Dendritic cell treated with granulocyte-macrophage colony-stimulating factor and Interleukin-4, amounts not matched to agents 40 ng/mL and 50 ng/mL, for 4 days (primary cell): ENCODE measurements around the gene KRT35.

ENCODE experiments used
- H3K27ac Mint-ChIP-seq: one replicate; pipeline ENCODE4 v1.8.0; 2022; ENCODE audit warnings: mild to moderate bottlenecking, mixed read lengths
- H3K27me3 Mint-ChIP-seq: one replicate; pipeline ENCODE4 v1.8.0; 2022; ENCODE audit warnings: mild to moderate bottlenecking, mixed read lengths
- H3K36me3 Mint-ChIP-seq: one replicate; pipeline ENCODE4 v1.8.0; 2022; ENCODE audit warnings: low read depth, mixed read lengths
- H3K4me1 Mint-ChIP-seq: one replicate; pipeline ENCODE4 v1.8.0; 2022; ENCODE audit warnings: low read depth, mixed read lengths
- H3K4me3 Mint-ChIP-seq: one replicate; pipeline ENCODE4 v1.8.0; 2022; ENCODE audit warnings: mild to moderate bottlenecking, moderate library complexity, mixed read lengths
- H3K9me3 Mint-ChIP-seq: one replicate; pipeline ENCODE4 v1.8.0; 2022; ENCODE audit warnings: mixed read lengths
- intact Hi-C: fragments of 100-400 bp; cut with micrococcal nuclease; formaldehyde crosslinking; loops from one replicate; pipeline ENCODE4 v1.15.0; 2022

The KRT35 gene

DNA sequence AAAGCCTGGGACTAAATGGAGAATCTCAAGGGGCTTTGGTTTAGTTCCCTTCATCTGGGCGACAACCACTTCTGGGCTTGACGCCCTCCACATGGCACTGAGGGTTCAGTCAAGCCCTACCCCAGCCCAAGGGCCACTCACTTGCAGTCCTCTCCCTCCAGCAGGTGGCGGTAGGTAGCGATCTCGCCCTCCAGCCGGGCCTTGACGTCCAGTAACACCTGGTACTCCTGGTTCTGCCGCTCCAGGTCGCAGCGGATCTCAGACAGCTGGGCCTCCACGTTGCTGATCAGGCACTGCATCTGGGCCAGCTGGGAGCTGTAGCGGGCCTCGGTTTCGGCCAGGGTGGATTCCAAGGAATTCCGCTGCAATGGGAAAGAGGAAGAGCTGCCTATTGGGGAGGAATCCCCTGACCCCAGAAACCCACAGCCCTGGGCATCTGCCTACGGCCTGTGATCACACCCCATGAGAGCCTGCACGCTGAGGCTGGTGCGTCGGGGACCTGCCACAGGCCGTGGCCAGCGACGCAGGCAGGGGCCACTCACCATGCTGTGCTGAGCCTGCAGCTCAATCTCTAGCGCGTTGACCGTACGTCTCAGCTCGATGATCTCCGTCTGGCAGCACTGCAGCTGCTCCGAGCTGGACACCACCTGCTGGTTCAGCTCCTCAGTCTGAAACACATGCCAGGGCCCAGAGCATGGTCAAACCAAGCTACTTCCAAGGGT lies 6.0 kb upstream of the KRT35 start:
- intact Hi-C loops: loop anchor here (5.0 kb wide), 1 partner anchor 175 kb away; no protein-coding TSS in a partner anchor
- Mint-ChIP-seq H3K4me1 (peaks cover 46% of the 10 kb centered on the region), H3K9me3 (no peaks in the 10 kb centered on the region), H3K27ac (no peak overlapping the region), H3K36me3 (no peaks in the 10 kb centered on the region), H3K4me3 (no peak overlapping the region), H3K27me3 (peaks cover 10% of the 10 kb centered on the region)

DNA sequence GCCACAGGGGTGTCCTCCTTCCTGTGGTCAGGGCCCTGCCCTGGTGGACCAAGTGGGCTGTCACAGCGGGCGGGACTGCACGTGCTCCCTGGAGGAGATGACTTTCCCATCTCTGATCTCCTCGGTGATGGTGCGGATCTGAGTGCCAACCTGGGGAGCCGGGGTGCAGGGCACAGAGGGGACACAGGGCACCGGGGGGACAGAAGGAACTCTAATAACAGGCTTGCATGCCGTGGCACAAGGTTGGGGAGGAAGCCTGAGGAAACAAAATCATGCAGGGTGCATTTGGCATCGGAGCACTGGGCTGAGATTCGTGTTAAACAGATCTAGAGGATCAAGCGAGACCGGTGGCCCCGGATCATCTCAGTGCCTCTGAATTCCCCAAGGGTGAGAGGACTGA lies 5.4 kb upstream of the KRT35 start:
- intact Hi-C loops: loop anchor here (5.0 kb wide), 1 partner anchor 176 kb away; no protein-coding TSS in a partner anchor
- no peaks in the 10 kb centered on the region for H3K9me3 Mint-ChIP-seq
- H3K4me3 Mint-ChIP-seq: no peak overlapping the region
- H3K36me3 Mint-ChIP-seq: no peaks in the 10 kb centered on the region
- H3K27ac Mint-ChIP-seq: no peak overlapping the region
- H3K4me1 Mint-ChIP-seq: peaks cover 39% of the 10 kb centered on the region
- H3K27me3 Mint-ChIP-seq: peaks cover 10% of the 10 kb centered on the region

- Mint-ChIP-seq H3K9me3 (no peaks in the 10 kb centered on the region), H3K4me3 (no peak overlapping the region), H3K27ac (no peak overlapping the region), H3K4me1 (peaks cover 30% of the 10 kb centered on the region), H3K36me3 (no peaks in the 10 kb centered on the region), H3K27me3 (peaks cover 10% of the 10 kb centered on the region)
- intact Hi-C loops: loop anchor here (5.0 kb wide), 1 partner anchor 177 kb away; no protein-coding TSS in a partner anchor
These were observed 4.3 kb upstream of the KRT35 start for GRCh38 chr17:41484920-41485904.

DNA sequence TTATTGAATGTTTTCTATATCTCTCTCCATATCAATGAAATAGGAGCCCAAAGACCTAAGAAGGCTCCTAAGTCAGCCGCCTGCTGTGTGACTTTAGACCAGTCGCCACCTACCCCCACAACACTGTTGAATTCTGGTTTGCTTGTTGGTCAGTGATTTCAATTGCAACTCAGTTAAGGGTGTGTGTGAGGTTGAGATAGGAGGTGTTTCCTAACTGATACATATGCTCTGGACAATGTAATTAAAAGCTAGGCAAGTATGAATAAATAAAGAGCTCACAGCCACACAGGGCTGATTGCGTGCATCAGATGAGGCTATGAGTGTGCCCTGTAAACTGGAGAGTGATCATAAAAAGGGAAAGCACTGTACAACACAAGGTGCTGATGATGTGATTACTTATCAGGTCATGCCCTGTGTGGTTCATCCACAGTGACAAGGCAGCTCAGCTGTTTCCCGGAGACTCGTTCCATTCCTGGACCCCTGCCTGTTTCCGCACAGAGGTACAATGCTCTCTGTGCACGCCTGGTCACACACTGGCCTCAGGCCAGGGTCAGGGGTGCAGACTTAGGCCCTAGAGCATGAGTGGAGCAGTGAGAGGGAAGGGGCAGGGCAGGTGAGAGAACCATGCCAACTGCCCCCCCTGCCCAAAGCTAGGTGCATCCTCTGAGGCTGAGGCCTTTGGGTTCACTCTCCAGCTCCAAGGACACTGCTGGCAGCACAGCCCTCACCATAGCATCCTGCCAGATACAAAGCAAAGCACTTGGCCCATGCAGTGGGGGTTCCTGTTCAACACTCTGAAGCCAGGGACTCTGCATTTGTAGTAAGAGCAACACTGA lies 3.3 kb upstream of the KRT35 start:
- H3K27ac Mint-ChIP-seq: no peak overlapping the region
- H3K36me3 Mint-ChIP-seq: no peaks in the 10 kb centered on the region
- no peak overlapping the region for H3K4me3 Mint-ChIP-seq
- intact Hi-C loops: no loop called here
- H3K27me3 Mint-ChIP-seq: peaks cover 10% of the 10 kb centered on the region
- H3K9me3 Mint-ChIP-seq: no peaks in the 10 kb centered on the region
- peaks cover 25% of the 10 kb centered on the region for H3K4me1 Mint-ChIP-seq

DNA sequence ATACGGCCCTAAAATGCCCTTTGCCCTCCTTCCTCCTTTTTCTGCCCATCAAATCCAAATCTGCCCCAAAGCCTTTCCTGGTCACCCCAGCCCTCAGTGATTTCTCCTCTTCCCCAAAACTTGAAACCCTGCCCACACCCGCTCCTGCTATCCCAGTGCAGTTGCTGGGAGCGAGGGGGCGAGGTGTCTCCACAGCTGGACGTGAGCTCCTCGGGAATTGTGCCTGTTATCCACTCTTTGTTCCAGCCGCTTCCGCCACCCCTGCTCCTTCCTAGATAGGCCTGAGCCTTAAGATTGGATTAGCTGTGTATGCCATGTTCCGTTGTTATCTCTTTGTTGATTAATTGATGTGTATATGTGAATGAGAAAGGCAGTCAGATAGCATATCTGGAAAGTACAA lies 2.6 kb upstream of the KRT35 start:
- intact Hi-C loops: no loop called here
- no peak overlapping the region for H3K27ac Mint-ChIP-seq
- H3K27me3 Mint-ChIP-seq: peaks cover 10% of the 10 kb centered on the region
- no peaks in the 10 kb centered on the region for H3K36me3 Mint-ChIP-seq
- H3K9me3 Mint-ChIP-seq: no peaks in the 10 kb centered on the region
- peaks cover 18% of the 10 kb centered on the region for H3K4me1 Mint-ChIP-seq
- H3K4me3 Mint-ChIP-seq: no peak overlapping the region

- intact Hi-C loops: no loop called here
- H3K27ac Mint-ChIP-seq: no peak overlapping the region
- H3K4me1 Mint-ChIP-seq: peaks cover 5% of the 10 kb centered on the region
- no peak overlapping the region for H3K4me3 Mint-ChIP-seq
- H3K9me3 Mint-ChIP-seq: no peaks in the 10 kb centered on the region
- H3K27me3 Mint-ChIP-seq: peaks cover 5% of the 10 kb centered on the region
- no peaks in the 10 kb centered on the region for H3K36me3 Mint-ChIP-seq
These were observed 370 bp downstream of the KRT35 start for GRCh38 chr17:41480581-41480980.

- no peaks in the 10 kb centered on the region for H3K9me3 Mint-ChIP-seq
- peaks cover 5% of the 10 kb centered on the region for H3K4me1 Mint-ChIP-seq
- no peak overlapping the region for H3K27ac Mint-ChIP-seq
- peaks cover 5% of the 10 kb centered on the region for H3K27me3 Mint-ChIP-seq
- H3K4me3 Mint-ChIP-seq: no peak overlapping the region
- intact Hi-C loops: no loop called here
- no peaks in the 10 kb centered on the region for H3K36me3 Mint-ChIP-seq
These were observed 815 bp downstream of the KRT35 start for GRCh38 chr17:41480136-41480535.

GRCh38 chr17:41478237-41478636 lies 2.7 kb downstream of the KRT35 start:
- no peaks in the 10 kb centered on the region for H3K9me3 Mint-ChIP-seq
- peaks cover 12% of the 10 kb centered on the region for H3K27me3 Mint-ChIP-seq
- H3K4me1 Mint-ChIP-seq: peaks cover 5% of the 10 kb centered on the region
- no peak overlapping the region for H3K4me3 Mint-ChIP-seq
- intact Hi-C loops: no loop called here
- H3K27ac Mint-ChIP-seq: no peak overlapping the region
- H3K36me3 Mint-ChIP-seq: no peaks in the 10 kb centered on the region

DNA sequence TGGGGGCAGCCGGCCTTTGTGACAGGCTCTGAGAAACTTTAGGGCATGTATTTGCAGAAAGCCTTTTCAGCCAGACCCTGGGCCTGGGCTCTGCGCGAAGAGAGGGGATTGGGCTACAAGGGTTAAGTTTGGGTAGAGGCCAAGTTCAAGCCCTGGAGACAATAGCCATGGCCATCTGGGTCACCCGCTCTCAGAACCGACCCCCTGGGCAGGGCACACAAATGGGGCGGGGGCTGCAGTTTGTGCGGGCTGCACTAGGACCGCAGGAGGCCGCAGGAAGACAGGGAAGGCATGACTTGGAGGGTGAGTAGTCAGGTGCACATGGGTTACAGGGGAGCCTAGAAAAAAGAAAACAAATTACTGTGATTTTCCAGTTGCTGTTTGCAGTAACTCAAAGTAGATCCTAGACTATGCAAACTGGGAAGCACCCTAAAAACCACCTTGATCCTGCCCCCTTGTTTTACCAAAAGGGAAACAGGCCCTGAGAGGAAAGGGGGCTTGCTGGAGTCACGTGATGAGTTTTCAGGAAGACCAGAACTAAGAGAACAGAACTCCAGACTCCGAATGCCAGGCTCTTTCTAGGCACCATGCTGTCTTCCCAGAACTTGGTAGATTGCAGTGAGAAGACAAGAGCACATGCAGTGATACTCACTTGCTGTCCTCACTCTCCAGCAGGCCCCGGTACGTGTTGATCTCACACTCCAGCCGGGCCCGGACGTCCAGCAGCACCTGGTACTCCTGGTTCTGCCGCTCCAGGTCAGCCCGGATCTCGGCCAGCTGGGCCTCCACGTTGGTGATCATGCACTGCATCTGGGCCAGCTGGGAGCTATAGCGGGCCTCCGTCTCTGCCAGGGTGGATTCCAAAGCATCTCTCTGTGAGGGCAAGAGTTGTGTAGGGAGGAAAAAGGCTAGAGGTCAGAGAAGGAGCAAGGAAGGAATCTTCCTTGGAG lies 3.8 kb downstream of the KRT35 start:
- H3K9me3 Mint-ChIP-seq: no peaks in the 10 kb centered on the region
- intact Hi-C loops: no loop called here
- peak overlapping the region; percentile 27 for H3K27ac Mint-ChIP-seq
- peaks cover 17% of the 10 kb centered on the region for H3K27me3 Mint-ChIP-seq
- H3K4me1 Mint-ChIP-seq: peaks cover 5% of the 10 kb centered on the region
- no peaks in the 10 kb centered on the region for H3K36me3 Mint-ChIP-seq
- no peak overlapping the region for H3K4me3 Mint-ChIP-seq

- H3K4me3 Mint-ChIP-seq: no peak overlapping the region
- H3K27ac Mint-ChIP-seq: no peak overlapping the region
- H3K27me3 Mint-ChIP-seq: peaks cover 20% of the 10 kb centered on the region
- no peaks in the 10 kb centered on the region for H3K9me3 Mint-ChIP-seq
- intact Hi-C loops: no loop called here
- no peaks in the 10 kb centered on the region for H3K36me3 Mint-ChIP-seq
- peaks cover 5% of the 10 kb centered on the region for H3K4me1 Mint-ChIP-seq
These were observed 5.5 kb downstream of the KRT35 start for GRCh38 chr17:41475421-41475820.

GRCh38 chr17:41474863-41475262 lies 6.1 kb downstream of the KRT35 start:
- Mint-ChIP-seq H3K27ac (no peak overlapping the region), H3K4me1 (peaks cover 2% of the 10 kb centered on the region), H3K36me3 (no peaks in the 10 kb centered on the region), H3K4me3 (no peak overlapping the region), H3K27me3 (peaks cover 20% of the 10 kb centered on the region), H3K9me3 (no peaks in the 10 kb centered on the region)
- intact Hi-C loops: no loop called here

DNA sequence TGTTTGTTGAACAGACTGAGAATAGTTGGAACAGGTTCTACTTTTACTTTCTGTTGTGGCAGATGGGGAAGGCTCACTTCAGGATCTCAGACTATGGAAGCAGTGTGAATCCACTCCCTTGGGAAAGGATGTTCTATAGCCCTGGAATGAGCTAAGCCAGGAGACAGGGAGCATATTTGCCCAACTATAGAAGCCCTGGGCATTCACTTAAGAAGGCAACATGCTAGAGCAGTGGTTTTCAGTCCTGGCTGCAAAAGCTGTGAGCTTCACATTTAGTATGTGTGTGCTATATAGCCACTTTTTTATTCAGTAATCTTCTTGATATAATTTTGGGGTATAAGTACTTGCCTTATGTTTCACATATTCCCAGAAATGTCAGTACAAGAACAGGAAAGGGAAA lies 12.6 kb downstream of the KRT35 start:
- H3K4me1 Mint-ChIP-seq: no peaks in the 10 kb centered on the region
- H3K27me3 Mint-ChIP-seq: peaks cover 20% of the 10 kb centered on the region
- no peaks in the 10 kb centered on the region for H3K9me3 Mint-ChIP-seq
- intact Hi-C loops: no loop called here
- no peak overlapping the region for H3K27ac Mint-ChIP-seq
- no peaks in the 10 kb centered on the region for H3K36me3 Mint-ChIP-seq
- H3K4me3 Mint-ChIP-seq: no peak overlapping the region

DNA sequence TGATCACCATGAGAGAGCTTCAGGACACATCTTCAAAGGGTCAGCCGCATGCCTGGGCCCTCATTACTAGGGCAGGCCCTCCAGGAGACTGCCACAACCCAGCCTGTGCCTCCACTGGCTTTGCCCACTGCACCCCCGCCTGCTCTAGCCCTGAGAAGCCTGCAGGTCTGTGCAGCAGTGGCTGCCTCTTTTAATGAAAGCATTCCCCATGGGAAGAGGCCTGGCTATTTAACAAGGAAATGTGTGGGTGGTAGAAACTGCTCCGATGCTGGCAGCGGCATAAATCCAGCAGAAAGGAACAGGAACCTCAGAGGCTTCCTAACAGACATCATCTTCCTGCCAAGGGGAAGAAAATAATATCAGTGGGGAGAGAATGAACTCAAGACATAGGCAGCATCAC lies 13.4 kb downstream of the KRT35 start:
- Mint-ChIP-seq H3K36me3 (no peaks in the 10 kb centered on the region), H3K27me3 (peaks cover 17% of the 10 kb centered on the region), H3K4me3 (no peak overlapping the region), H3K9me3 (no peaks in the 10 kb centered on the region), H3K27ac (no peak overlapping the region), H3K4me1 (no peaks in the 10 kb centered on the region)
- intact Hi-C loops: no loop called here
